Loucy (cell line): ENCODE results near the gene SORCS2.

Experiments
- H2AFZ ChIP-seq: fragments of 200-600 bp; sonication (generic); 2 replicates; pipeline ENCODE4 v1.6.0; 2016; ENCODE audit warnings: antibody characterized with exemption, mild to moderate bottlenecking, low read length, moderate library complexity
- H3F3A ChIP-seq: fragments of 200-600 bp; 2 replicates; pipeline ENCODE4 v1.6.0; 2016; ENCODE audit warnings: antibody characterized with exemption, low read depth, mild to moderate bottlenecking
- H3K27me3 ChIP-seq: fragments of 200-600 bp; sonication (generic); 2 replicates; pipeline ENCODE4 v1.6.1; 2014; ENCODE audit warnings: low read length, mild to moderate bottlenecking; ENCODE audit not compliant: insufficient read depth, poor library complexity, severe bottlenecking
- H3K36me3 ChIP-seq: fragments of 200-600 bp; sonication (generic); 2 replicates; pipeline ENCODE4 v1.6.1; 2016; ENCODE audit warnings: low read length; ENCODE audit not compliant: insufficient read depth
- H3K4me1 ChIP-seq: fragments of 200-600 bp; sonication (generic); 2 replicates; pipeline ENCODE4 v1.5.1; 2014; ENCODE audit warnings: low read length, mild to moderate bottlenecking; ENCODE audit not compliant: insufficient read depth, poor library complexity, severe bottlenecking
- H3K4me2 ChIP-seq: fragments of 200-600 bp; sonication (generic); 2 replicates; pipeline ENCODE4 v1.6.0; 2014; ENCODE audit warnings: antibody characterized with exemption, low read length, low read depth, mild to moderate bottlenecking; ENCODE audit not compliant: poor library complexity, severe bottlenecking
- H3K4me3 ChIP-seq: fragments of 200-600 bp; sonication (generic); 2 replicates; pipeline ENCODE4 v1.5.1; 2014; ENCODE audit warnings: low read length, mild to moderate bottlenecking, mixed read lengths; ENCODE audit not compliant: poor library complexity, severe bottlenecking
- H3K79me2 ChIP-seq: fragments of 200-600 bp; sonication (generic); 2 replicates; pipeline ENCODE4 v1.6.1; 2014; ENCODE audit warnings: low read length; ENCODE audit not compliant: insufficient read depth
- H3K9ac ChIP-seq: fragments of 200-600 bp; sonication (generic); 2 replicates; pipeline ENCODE4 v1.6.0; 2014; ENCODE audit warnings: mild to moderate bottlenecking, low read depth, low read length, moderate library complexity; ENCODE audit not compliant: poor library complexity, severe bottlenecking
- H3K9me2 ChIP-seq: fragments of 200-600 bp; sonication (generic); replicated peaks from 2 replicates; pipeline ENCODE4 v1.6.1; 2016; ENCODE audit warnings: low read depth, low read length, mixed read lengths
- H3K9me3 ChIP-seq: fragments of 200-600 bp; sonication (generic); 2 replicates; pipeline ENCODE4 v1.6.1; 2014; ENCODE audit warnings: mild to moderate bottlenecking, antibody characterized with exemption, low read length, low read depth; ENCODE audit not compliant: insufficient read depth
- H4K20me1 ChIP-seq: fragments of 200-600 bp; sonication (generic); 2 replicates; pipeline ENCODE4 v1.6.0; 2014; ENCODE audit warnings: antibody characterized with exemption, low read length, mild to moderate bottlenecking; ENCODE audit not compliant: insufficient read depth, poor library complexity, severe bottlenecking
- CTCF ChIP-seq: fragments of 200-600 bp; sonication (generic); conservative IDR thresholded peaks from 2 replicates; pipeline ENCODE4 v1.5.1; 2014; ENCODE audit warnings: mild to moderate bottlenecking, antibody characterized with exemption, low read length
- EZH2phosphoT487 ChIP-seq: fragments of 200-600 bp; IDR thresholded peaks from 2 replicates; pipeline ENCODE4 v1.6.1; 2018; ENCODE audit warnings: antibody characterized with exemption, mild to moderate bottlenecking, moderate library complexity, borderline replicate concordance

Gene SORCS2

GRCh38 chr4:7771056-7771455 lies 578.7 kb downstream of the SORCS2 start:
- Histone ChIP-seq H3K4me1 (no peaks in the 10 kb centered on the region), H3K79me2 (no peaks in the 10 kb centered on the region), H4K20me1 (no peaks in the 10 kb centered on the region), H3F3A (no peaks in the 10 kb centered on the region), H3K4me3 (no peak overlapping the region), H3K27me3 (no peaks in the 10 kb centered on the region), H3K4me2 (no peak overlapping the region), H2AFZ (no peak overlapping the region), H3K9me3 (no peaks in the 10 kb centered on the region; the same call in 1 of the 2 replicates), H3K36me3 (no peaks in the 10 kb centered on the region), H3K9me2 (no peaks in the 10 kb centered on the region), H3K9ac (no peak overlapping the region)
- TF ChIP-seq CTCF = no peak
- TF ChIP-seq EZH2phosphoT487 = no peak

GRCh38 chr4:7771541-7772507 lies 579.5 kb downstream of the SORCS2 start:
- no peaks in the 10 kb centered on the region for H3K27me3 ChIP-seq
- no peaks in the 10 kb centered on the region; the same call in 1 of the 2 replicates for H3K9me3 ChIP-seq
- H3F3A ChIP-seq = no peaks in the 10 kb centered on the region
- no peak overlapping the region for H3K4me2 ChIP-seq
- H2AFZ ChIP-seq = no peak overlapping the region
- no peaks in the 10 kb centered on the region for H4K20me1 ChIP-seq
- TF ChIP-seq EZH2phosphoT487 (no peak), CTCF (no peak)
- H3K4me3 ChIP-seq = no peak overlapping the region
- no peaks in the 10 kb centered on the region for H3K79me2 ChIP-seq
- no peaks in the 10 kb centered on the region for H3K9me2 ChIP-seq
- no peaks in the 10 kb centered on the region for H3K4me1 ChIP-seq
- no peak overlapping the region for H3K9ac ChIP-seq
- H3K36me3 ChIP-seq = no peaks in the 10 kb centered on the region

- Histone ChIP-seq H4K20me1 (no peaks in the 10 kb centered on the region), H3K4me3 (no peak overlapping the region), H2AFZ (no peak overlapping the region), H3F3A (no peaks in the 10 kb centered on the region), H3K27me3 (no peaks in the 10 kb centered on the region), H3K4me1 (no peaks in the 10 kb centered on the region), H3K79me2 (no peaks in the 10 kb centered on the region), H3K9me3 (no peaks in the 10 kb centered on the region), H3K4me2 (no peak overlapping the region), H3K9ac (no peak overlapping the region), H3K36me3 (no peaks in the 10 kb centered on the region), H3K9me2 (no peaks in the 10 kb centered on the region)
- TF ChIP-seq EZH2phosphoT487 (no peak), CTCF (no peak)
Measured at GRCh38 chr4:7772711-7773385, 580.5 kb downstream of the SORCS2 start.
